GM18907 (cell line): ENCODE measurements around the gene FBXW11.
A peak's percentile ranks its signal among the peaks of the same experiment; 100 is the strongest.

Source experiments
- ATAC-seq: cut with Tn5 transposase; IDR thresholded peaks from one replicate; pipeline ENCODE4 v1.9.1; 2021; ENCODE audit warnings: mild to moderate bottlenecking, moderate library complexity; ENCODE audit not compliant: unreplicated experiment

FBXW11 gene

DNA sequence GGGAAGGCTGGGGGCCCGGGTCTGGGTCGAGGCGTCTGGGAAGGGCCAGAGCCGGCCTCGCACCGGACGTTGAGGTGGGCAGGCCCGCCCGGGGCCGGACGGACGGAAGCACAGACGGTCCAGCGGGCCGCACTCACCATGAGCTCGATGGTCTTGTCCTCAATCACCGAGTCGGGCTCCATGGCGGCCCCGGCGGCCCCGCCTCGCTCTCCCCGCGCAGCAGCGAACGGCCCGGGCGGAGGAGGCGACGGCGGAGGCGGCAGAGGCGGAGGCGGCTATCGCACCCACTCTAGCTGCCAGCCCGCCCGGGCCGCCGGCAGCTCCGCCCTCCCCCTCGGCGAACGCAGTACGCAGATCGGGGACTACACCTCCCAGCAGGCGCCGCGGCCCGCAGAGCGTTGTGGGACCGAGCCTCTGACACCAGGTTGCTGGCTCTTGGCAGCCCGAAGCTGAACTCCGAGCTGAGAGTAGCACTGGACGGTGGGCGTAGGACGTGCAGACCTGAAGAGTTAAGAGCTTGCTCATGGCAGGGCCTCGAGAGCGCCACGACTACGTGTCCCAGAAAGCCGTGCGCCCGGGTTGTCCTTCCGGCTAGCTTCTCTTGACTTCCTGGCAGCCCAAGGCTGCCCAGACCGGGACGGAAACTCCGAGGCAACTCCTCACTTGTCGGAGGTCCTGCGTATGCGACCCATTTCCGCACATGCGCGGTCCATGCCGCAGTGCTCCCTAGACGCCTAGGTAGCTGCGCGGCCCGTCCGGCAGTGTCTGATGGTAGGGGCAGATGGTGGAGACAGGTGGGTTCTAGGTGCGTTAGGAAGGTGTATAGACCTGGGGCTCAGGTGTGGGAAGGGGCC lies at the start of gene FBXW11:
Gene FBXW11 (minus strand): TSS at position 318 of the 854 bp plus-strand sequence. CDS start 136 bp downstream, at position 182.
- peak; percentile 87 for ATAC-seq

DNA sequence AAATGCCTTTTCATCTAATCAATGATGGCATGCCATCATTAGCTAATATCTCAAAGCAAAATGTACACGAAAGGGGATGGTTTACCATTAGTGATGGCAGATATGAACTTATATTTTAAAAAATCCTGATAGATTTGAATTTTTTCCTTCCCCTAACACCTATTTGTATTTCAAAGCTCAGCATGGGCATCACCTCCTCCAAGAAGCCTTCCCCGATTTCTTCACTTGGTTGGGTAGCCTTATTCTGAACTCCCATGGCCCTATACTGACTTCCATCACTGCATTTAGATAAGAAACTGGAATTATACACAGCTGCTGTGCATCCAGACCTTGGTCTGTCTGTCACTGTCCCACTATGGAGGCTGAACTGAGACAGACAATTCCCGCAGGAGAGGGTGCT lies 49.6 kb upstream of the FBXW11 start:
- ATAC-seq = no peak

DNA sequence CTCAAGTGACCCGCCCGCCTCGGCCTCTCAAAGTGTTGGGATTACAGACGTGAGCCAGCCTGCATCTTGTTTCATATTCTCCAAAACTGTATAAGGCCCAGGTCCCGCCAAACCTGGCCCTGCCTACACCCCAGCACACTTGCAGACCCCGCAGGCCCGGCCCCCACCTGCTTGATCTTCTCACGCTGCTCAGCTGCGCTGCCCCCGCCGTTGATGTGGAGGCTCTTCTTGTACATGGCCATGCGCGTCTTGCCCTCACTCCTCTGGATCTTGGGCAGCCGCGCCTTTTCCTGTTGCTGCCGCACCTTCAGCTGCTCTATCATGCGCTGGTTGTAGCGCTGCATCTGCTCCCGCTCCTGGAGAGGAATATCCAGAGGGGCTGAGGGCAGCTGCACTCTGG lies 49.0 kb upstream of the FBXW11 start:
- no peak for ATAC-seq

DNA sequence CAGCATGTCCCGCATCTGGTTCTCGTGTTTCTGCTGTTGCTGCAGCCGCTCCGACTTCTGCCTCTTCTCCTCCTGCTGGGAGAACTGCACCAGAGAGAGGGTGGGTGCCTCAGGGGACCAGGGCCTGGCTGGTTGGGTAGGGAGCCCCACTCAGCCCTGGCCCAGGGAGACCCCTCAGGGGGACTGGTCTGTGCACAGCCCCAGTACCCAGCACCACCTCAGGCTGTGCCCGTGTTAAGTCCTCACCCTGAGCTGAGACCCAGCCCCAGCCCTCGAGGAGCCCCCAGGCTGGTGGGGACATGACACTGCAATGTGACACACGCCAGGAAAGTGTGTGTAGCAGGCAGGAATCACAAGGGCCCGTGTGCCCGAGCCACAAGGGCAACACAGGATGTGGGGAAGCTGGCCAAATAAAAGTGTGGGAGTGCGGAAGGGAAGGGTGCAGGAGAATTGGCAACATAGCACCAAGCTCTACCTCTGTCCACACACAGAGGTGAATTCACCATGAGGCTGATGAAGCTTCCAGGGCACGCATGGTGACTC lies 48.2 kb upstream of the FBXW11 start:
- no peak for ATAC-seq

DNA sequence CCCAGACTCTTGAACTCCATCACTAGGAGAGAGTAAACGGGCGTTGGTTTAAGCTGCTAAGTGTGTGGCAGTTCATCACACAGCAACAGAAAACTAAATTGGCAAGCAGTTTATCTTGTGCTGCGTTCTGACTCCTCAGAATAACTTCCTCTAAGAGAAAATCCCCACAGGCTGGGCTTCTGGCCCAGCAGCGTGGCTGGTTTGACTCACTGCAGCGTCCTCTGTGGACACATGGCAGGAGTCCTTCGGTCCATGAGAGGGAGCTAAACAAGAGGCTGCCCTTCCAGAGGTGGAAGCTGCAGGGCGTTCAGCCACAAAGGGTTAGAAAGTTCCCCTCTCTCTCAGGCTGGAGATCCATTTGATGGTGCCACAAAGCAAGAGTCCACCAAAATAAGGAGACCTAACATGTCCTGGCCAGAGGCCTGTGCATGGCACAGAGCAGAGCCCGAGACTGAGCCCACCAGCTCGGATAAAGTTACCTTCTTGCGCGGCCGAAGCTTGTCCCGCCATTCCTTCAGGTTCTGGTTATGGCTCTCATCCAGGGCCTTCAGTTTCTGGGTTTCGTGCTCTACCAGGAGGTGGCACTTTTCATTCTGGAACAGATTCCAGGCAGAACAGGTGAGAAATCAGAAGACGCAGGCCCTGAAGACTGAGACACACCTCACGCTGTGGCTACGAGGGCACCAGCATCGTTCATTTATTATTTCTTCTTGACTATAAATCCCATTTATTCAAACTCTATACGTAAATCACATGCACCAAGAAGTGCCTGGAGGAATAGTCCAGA lies 46.2 kb upstream of the FBXW11 start:
- ATAC-seq = no peak

DNA sequence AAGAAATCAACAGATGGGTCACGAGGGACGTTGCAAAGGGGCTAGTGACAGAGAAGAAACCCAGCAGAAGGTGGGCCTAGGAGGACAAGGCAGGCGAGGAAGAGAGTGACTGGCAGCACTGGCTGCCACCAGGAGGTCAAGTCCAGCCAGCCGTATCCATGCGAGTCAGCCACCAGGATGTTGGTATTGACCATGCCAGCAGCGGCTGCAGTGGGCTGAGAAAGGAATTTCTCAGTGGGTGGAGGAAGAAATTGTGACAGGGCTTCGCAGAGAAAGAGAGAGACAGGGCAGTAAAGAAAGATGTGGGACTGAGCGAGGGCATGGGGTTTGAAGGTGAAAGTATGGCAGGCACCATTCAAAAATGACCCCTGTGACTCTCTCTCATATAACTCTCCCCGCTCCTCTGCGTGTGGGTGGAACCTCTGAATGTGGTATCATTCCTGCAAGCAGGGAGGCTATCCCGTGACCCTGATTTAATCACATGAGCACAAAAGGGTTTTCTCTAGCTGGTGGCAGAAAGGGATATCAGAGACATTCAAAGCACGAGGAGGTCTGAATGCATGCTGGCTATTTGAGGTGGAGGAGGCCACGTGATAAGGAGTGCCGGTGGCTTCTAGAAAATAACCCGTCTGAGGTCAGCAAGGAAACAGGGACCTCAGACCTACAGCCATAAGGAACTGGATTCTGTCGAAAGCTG lies 45.4 kb upstream of the FBXW11 start:
- ATAC-seq = no peak

DNA sequence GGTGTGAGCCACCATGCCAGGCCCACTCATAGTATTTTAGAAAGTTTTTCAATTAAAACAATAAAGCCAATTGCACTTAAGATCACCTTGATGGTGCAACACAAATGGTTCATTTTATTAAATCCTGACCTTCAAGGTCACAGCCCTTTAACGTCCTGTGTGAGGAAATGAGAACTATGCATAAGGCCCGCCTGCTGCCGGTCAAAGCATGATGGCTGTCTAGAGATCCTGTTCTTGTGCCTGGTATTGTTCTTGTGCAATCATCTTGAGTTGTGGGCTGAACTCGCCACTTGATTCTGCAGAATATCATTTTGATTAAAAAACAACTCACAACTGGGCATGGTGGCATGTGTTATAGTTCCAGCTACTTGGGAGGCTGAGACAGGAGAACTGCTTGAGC lies 43.6 kb upstream of the FBXW11 start:
- ATAC-seq = no peak

DNA sequence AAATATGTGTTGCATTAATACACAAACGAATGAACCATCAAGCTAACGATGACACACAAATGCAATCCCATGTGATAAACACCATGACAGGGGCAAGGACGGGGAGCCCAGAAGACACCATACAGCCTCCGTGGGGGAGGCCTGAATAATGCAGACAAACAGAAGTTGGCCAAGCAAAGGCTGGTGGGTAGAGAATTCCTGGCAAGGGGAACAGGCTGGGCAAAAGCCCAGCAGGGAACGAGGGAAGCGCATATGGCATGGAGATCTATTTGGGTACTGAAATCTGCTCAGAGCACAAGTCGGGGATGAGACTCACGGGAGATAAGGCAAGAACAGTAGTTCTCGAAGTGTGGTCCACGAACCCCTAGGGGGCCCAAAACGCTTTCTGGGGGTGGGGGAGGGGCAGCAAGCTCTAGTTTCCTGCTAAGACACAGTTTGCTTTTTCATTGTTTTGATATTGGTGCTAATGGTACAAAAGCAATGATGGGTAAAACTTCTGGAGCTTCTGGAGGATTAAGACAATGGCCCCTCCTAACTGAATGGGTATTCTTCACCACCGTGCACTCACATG lies 42.9 kb upstream of the FBXW11 start:
- no peak for ATAC-seq

DNA sequence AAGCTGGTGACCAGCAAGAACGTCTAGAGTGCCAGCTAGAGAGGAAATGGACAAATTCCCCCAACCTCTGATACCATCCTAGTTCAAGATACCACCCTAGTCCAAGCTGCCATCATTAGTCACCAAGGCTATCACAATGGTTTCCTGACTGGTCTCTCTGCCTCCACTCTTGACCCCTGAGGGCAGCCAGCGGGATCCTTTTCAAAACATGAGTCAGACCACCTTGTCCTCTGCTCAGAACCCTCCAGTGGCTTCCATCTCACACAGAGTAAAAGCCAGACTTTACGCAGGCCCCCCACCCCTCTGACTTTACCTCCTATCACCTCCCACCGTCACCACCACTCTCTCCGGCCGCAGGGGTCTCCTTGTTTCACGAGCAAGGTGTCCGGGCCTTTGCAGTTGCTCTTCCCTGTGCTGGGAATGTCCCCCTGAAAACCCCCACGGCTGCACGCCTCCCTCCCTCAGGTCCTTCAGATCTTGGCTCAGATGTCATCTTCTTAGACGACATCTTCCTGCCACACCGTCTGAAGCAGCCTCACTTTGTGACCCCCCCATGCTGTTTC lies 42.2 kb upstream of the FBXW11 start:
- no peak for ATAC-seq

DNA sequence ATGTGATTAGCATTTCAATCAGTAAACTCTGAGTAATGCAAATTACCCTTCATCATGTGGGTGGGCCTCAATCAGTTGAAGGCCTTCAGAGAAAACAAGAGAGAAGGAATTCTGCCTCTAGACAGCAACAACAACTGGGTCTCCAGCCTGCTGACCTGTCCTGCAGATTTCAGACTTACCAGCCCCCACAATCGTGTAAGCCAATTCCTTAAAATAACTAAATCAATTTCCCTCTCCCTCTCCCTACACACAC lies 41.7 kb upstream of the FBXW11 start:
- no peak for ATAC-seq

DNA sequence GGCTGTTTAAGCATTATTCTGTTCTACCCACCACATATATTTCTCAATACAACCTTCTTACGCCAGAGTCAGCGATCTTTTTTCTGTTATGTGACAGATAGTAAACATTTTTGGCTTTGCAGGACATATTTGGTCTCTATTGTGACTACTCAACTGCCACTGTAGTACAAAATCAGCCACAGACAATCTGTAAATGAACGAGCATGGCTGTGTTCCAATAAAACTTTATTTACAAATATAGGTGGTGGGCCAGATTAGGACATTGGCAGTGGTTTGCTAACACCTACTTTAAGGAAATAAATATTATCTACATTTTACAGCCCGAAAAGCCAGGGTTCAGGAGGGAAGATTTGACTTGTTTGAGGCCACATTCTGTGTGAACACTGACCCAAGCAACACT lies 40.2 kb upstream of the FBXW11 start:
- ATAC-seq = no peak

DNA sequence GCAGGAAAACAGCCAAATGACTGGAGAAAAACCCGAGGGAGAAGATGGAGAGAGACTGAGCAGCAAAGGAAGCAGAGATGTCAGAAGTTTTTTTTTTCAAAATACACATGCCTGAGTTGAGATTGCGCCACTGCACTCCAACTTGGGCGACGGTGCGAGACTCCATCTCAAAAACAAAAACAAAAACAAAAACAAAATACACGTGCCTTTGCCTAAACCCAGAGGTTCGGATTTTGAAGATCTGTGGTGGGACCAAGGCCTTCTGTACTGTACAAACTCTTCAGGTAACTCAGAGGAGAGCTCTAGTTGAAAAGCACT lies 38.8 kb upstream of the FBXW11 start:
- ATAC-seq = no peak

DNA sequence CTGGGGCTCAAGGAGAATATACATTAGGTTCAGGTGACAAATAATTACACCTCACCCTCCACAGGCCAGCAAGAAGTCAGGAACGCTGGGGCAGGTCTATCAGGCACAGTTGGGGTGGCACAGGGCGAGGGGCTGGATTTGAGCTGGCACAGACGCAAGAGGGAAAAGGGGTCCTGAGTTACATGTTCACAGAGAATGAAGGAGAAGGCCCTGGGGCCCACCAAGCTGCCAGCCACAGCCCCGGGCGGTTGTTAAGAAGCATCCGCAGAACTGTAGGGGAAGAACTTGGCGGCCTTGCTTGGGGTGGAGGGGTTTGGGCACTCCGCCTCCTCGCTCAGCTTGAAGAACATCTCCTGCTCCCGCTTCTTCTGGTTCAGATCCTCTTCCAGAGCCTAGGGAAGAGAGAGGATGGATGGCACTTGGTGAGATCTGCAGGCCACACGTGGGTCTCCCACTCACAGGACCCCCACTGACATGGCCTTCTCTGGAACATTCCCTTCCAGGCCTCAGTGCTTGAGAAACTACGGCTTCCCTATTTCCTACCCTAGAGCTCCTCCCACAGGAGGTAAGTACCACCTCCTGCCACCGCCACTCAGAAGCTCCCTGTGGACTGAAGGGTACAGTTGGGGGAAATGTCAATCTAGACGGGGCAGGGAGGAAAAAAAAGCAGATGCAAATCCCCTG lies 38.3 kb upstream of the FBXW11 start:
- no peak for ATAC-seq

DNA sequence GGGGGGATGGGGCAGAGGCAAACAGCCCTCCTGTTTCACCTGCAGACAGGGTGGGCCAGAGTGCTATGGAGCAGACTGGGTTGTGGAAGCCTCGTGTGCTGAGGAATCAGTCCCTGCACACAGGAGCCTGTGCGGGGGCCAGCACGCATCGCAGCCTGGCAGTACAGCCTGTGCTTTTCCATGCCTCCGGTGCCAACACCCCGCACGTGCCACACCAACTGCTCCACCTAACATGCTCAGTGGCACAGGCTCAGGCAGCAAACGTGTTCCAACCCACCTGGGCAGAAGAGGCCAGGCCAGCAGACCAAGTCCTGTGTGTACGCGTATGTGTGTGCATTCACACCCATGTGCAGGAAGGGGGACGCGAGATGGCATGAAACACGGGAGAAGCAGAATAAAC lies 37.4 kb upstream of the FBXW11 start:
- ATAC-seq = no peak

DNA sequence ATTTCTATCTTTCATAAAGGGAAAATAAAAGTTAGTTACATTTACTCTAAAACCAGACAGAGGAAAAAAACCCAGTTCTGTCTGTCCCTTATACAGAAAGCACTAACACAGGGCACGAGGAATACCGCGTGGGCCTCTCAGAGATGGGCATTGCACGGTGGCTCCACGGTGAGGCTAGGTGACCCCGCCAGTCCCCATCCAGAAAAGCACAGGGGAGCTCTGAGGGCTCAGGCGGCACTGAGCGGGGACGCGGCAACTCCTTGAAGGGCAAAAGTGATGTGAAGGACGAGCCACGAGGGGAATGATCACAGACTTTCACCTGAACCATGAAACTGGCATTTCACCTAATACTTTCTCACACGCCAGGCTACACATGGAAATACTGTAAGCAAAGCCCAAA lies 35.7 kb upstream of the FBXW11 start:
- ATAC-seq = no peak

DNA sequence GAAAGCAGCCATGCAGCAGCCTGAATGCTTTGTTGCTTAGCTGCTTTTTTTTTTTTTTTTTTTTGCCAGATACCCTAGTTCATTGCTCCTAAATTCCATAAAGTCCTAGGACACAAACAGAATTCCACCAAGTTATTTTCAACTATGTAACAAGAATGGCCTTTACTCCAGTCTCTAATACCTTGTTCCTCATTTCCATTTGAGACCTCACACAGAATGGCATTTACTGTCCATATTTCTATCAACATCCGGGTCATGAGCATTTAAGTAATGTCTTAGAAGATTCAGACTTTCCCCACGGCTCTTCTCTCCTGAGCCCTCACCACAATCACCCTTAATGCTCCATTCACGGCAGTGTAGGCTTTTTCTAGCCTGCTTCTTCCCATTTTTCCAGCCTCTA lies 31.7 kb upstream of the FBXW11 start:
- no peak for ATAC-seq

DNA sequence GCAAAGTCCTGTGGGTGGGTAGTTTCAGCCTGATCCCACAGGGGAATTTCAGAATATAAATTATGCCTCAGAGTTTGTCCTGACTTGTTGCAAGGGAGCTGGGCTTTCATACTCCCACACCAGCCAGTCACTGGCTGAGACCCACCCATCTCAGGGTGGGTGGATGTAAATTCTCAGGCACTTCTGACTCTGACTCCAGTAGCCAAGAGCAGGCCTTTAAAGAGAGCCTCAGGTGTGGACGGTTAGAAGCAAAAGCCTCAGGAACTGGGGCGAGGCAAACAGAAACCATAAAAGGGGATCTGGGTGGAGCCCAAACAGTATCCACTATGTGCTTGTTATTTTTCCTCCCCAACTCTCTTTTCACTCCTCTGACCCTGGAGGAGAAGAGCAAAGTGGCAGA lies 28.6 kb upstream of the FBXW11 start:
- ATAC-seq = peak; percentile 72

DNA sequence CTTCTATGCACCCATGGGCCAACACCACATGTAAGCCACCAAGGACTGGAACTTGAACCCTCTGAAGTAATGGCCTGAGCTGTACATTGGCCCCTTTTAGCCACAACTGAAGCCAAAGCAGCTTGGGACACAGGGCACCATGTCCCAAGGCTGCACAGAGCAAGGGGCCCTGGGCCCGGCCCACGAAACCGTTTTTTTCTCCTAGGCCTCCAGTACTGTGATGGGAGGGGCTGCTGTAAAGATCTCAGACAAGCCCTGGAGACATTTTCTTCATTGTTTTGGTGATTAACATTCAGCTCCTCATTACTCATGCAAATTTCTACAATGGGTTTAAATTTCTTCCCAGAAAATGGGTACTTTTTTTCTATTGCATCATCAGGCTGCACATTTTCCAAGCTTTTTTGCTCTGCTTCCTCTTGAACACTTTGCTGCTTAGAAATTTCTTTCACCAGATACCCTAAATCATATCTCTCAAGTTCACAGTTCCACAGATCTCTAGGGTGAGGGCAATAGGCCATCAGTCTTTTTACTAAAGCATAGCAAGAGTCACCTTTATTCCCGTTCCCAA lies 25.5 kb upstream of the FBXW11 start:
- no peak for ATAC-seq

DNA sequence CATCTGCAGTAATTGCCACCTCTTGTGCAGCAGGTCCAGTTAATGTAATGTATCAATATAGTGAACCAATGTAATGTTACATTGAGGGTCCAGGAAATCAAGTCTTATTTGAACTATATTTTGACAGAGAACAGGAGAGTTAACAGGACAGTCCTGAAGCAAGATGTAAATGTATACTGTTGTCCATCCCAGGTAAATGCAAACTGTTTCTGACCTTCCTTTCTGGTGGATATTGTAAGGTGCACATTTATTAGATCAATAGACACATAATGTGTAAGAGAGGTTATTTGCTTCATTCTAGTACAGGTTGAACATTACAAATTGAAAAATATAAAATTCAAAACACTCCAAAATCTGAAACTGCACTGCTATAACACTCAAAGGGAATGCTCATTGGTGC lies 23.4 kb upstream of the FBXW11 start:
- no peak for ATAC-seq

DNA sequence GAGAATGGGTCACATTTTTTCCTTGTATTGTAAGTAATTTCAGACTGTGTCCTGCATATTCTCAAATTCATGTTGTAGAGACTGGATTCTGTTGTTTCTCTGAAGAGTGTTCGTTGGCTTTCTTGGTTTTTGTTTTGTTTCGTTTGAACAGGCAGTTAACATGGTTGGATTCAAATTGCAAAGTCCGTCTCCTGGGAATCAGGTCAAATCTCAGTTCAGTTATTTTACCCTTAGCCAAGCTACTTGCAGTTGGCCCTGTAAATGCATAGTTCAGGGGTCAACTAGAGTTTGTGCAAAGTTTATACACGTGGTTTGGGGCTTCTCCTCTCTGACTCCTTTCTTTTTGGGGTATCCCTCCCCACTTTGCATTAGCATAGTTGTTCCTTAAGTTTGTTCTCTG lies 21.7 kb upstream of the FBXW11 start:
- ATAC-seq = no peak
